Prostate gland (tissue), 2 donors: ENCODE results near the gene KMT2A.

Experiments
- POLR2A ChIP-seq: fragments of 450-650 bp; IDR thresholded peaks from one replicate; pipeline ENCODE4 v1.6.1; 2016; ENCODE audit warnings: antibody characterized with exemption, mild to moderate bottlenecking
- POLR2AphosphoS5 ChIP-seq: sonication (generic); formaldehyde crosslinking; IDR thresholded peaks from one replicate; pipeline ENCODE4 v1.6.1; 2017; ENCODE audit warnings: antibody characterized with exemption
- TF ChIP-seq, protein P1 (sequence below), 4 experiments: fragments of 200-600 bp in 2 of 4; fragments of 450-650 bp in 2 of 4; sonication (generic) in 2 of 4; IDR thresholded peaks; 1 replicate in 3 of 4; 2 replicates in 1 of 4; pipeline ENCODE4 v1.5.1; 2016 to 2019; ENCODE audit warnings: antibody characterized with exemption in 4 of 4, mild to moderate bottlenecking in 2 of 4, moderate library complexity in 2 of 4

DNA sequence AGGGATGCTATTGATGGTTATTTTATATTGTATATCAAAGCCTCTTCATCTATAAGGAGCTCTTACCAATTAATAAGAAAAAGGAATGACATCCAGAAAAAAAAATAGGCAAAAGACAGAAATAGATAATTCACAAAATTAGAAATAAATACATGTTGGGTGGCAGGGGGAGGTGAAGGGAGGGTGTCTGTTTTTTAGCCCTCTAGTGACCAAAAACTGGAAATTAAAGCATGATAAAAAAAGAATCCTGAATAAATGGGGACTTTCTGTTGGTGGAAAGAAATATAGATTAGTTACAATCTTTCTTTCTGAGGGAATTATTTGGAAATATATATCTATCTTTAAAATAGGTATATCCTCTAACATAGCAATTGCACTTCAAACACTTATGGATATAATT lies 49.0 kb downstream of the KMT2A start:
- TF ChIP-seq, protein P1, sequence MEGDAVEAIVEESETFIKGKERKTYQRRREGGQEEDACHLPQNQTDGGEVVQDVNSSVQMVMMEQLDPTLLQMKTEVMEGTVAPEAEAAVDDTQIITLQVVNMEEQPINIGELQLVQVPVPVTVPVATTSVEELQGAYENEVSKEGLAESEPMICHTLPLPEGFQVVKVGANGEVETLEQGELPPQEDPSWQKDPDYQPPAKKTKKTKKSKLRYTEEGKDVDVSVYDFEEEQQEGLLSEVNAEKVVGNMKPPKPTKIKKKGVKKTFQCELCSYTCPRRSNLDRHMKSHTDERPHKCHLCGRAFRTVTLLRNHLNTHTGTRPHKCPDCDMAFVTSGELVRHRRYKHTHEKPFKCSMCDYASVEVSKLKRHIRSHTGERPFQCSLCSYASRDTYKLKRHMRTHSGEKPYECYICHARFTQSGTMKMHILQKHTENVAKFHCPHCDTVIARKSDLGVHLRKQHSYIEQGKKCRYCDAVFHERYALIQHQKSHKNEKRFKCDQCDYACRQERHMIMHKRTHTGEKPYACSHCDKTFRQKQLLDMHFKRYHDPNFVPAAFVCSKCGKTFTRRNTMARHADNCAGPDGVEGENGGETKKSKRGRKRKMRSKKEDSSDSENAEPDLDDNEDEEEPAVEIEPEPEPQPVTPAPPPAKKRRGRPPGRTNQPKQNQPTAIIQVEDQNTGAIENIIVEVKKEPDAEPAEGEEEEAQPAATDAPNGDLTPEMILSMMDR (IDR thresholded peaks at IDR 0.05): no peak
- TF ChIP-seq POLR2A: no peak
- TF ChIP-seq POLR2AphosphoS5: no peak
